ENCODE measurements around the gene LARP4B. TPM values are rescaled to one million over a fixed set of nuclear protein-coding genes. Genes with fewer than 3 reads are reported as not detected.
A peak's percentile ranks its signal among the peaks of the same experiment; 100 is the strongest.

LARP4B gene
- total RNA-seq, 2 donors from 2014 or later, result 130 to 242 TPM

DNA sequence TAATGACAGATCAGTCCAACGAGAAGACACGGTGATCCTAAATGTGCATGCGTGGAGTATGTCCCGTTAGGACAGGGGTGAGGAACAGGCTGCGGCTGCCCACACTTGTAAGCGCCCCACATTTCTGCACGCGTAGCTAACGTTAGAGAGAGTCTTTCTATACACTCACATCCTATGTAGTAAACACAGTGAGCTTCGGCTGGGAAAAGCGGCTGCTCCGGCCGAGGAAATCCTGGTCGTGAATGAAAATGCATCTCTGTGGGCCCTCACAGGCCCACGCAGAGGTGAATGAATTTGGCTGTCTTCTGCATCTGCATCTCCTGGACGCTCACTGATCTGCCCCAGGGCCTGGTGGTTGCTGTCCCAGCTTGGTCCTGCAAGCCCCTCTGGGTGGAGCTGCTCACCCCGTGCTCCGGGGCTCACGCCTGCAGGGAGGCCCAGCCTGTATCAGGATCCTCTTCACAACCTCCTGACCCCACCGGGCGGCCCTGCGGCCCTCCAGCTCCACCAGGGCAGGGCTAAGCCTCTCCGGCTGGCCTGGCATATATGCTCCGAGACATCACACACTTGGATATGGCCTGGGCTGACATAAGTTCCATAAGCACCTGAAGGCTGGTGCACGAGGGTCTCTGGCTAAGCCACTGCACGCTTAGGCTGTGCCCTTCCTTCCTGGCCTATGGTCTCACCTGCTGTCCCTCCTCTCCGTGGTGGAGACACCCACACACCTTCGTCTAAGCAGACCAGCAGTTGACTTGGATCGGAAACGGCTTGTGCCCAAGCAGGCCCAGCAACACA lies 124.1 kb downstream of the LARP4B start:
- ATAC-seq (peak in 1 of 2 donors; percentile 3), DNase-seq (ENCODE audit: low spot score) (no peak)
- Mint-ChIP-seq H3K27me3 (no peaks in the 10 kb centered on the region), H3K4me3 (no peak overlapping the region), H3K4me1 (ENCODE audit: low read depth in 2 of 2) (peaks cover 11 to 19% of the 10 kb centered on the region in 2 donors), H3K9me3 (no peaks in the 10 kb centered on the region), H3K27ac (no peak overlapping the region), H3K36me3 (peaks cover 17% of the 10 kb centered on the region)

- Mint-ChIP-seq H3K27me3 (no peaks in the 10 kb centered on the region), H3K36me3 (peaks cover 17% of the 10 kb centered on the region), H3K27ac (no peak overlapping the region), H3K4me3 (no peak overlapping the region), H3K4me1 (ENCODE audit: low read depth in 2 of 2) (peaks cover 11 to 21% of the 10 kb centered on the region in 2 donors), H3K9me3 (no peaks in the 10 kb centered on the region)
- DNase-seq (ENCODE audit: low spot score) (no peak), ATAC-seq (no peak)
These were observed 124.9 kb downstream of the LARP4B start for GRCh38 chr10:806451-807162.

GRCh38 chr10:805620-806305 lies 125.7 kb downstream of the LARP4B start:
- no peak overlapping the region for H3K27ac Mint-ChIP-seq
- no peaks in the 10 kb centered on the region for H3K27me3 Mint-ChIP-seq
- DNase-seq (ENCODE audit: low spot score) (no peak), ATAC-seq (no peak)
- peaks cover 11 to 23% of the 10 kb centered on the region in 2 donors for H3K4me1 Mint-ChIP-seq (ENCODE audit: low read depth in 2 of 2)
- H3K9me3 Mint-ChIP-seq, result no peaks in the 10 kb centered on the region
- H3K36me3 Mint-ChIP-seq, result peaks cover 17% of the 10 kb centered on the region
- no peak overlapping the region for H3K4me3 Mint-ChIP-seq

GRCh38 chr10:804787-805619 lies 126.5 kb downstream of the LARP4B start:
- Mint-ChIP-seq H3K4me3 (peak overlapping the region; percentile 25), H3K27ac (no peak overlapping the region), H3K9me3 (no peaks in the 10 kb centered on the region), H3K27me3 (no peaks in the 10 kb centered on the region), H3K4me1 (ENCODE audit: low read depth in 2 of 2) (peaks cover 11 to 23% of the 10 kb centered on the region in 2 donors), H3K36me3 (peaks cover 22% of the 10 kb centered on the region)
- ATAC-seq (no peak), DNase-seq (ENCODE audit: low spot score) (no peak)

DNA sequence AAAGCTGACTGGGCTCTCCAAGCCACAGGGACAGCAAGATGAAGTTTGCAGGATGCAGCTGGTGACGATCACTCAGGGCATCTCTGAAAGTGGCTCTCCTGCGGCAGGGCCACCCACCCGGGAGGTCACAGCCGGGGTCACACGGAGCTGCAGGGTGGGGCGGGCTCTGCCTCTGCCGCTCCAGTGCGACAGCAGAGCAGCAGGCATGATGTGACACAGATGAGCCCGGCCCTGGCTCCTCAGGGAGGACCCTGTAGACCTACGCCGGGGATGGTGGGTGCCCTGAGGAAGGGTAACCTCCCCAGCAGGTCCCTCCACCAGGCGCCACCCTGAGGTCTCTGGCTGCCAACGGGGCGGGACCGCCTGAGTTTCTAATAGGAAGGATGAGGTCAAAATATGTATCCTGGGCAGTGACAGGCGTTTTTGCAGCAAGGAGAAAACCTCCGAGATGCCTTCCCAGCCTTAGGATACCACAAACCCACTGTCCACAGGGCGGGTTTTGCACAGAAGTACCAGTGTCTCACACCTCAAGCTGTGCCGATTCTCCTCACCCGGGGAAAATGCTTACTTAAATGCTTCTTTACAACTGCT lies 127.2 kb downstream of the LARP4B start:
- Mint-ChIP-seq H3K27me3 (no peaks in the 10 kb centered on the region), H3K36me3 (peaks cover 29% of the 10 kb centered on the region), H3K9me3 (no peaks in the 10 kb centered on the region), H3K27ac (no peak overlapping the region), H3K4me3 (peak overlapping the region; percentile 25), H3K4me1 (ENCODE audit: low read depth in 2 of 2) (peaks cover 11 to 23% of the 10 kb centered on the region in 2 donors)
- DNase-seq (ENCODE audit: low spot score) (no peak), ATAC-seq (peak in 1 of 2 donors; percentile 36)

DNA sequence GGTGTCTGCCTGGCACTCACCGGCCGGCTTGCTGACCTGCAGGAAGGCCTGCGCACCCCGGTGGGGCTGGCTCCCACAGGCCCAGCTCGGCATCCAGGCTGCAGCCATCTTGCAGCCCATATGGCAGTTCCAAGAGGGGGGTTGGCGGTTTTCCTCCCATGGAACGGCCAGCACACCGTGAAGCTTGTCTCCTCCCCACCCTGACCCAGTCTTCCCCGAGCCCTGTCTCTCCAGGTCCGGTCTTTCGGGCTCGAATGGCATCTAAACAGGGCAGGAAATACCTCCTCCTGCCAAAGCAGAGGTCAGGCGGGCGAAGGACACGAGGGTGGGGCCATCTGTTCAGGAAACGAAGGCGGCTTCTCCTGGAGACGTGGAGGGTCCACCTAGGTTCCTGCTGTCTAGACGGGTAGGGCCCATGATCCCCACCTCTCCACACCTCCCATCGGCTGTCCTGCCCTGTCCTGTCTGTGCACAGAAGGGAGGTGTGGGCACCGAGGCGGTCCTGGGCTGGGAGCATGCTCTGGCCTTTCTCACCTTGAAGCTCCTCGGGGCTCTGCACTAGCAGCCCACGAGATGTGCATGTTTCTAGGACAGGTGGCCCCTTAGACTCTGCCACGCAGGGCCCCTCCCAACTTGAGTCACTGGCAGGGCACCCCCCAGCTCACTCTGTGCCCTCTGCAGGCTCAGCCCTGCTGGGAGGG lies 128.3 kb downstream of the LARP4B start:
- H3K27ac Mint-ChIP-seq, result no peak overlapping the region
- no peaks in the 10 kb centered on the region for H3K9me3 Mint-ChIP-seq
- peaks cover 11 to 22% of the 10 kb centered on the region in 2 donors for H3K4me1 Mint-ChIP-seq (ENCODE audit: low read depth in 2 of 2)
- H3K4me3 Mint-ChIP-seq, result no peak overlapping the region
- DNase-seq (ENCODE audit: low spot score) (no peak), ATAC-seq (peak in 1 of 2 donors; percentile 31)
- peaks cover 28% of the 10 kb centered on the region for H3K36me3 Mint-ChIP-seq
- H3K27me3 Mint-ChIP-seq, result no peaks in the 10 kb centered on the region

GRCh38 chr10:802506-802905 lies 129.0 kb downstream of the LARP4B start:
- Mint-ChIP-seq H3K27ac (no peak overlapping the region), H3K4me1 (ENCODE audit: low read depth in 2 of 2) (peaks cover 11 to 21% of the 10 kb centered on the region in 2 donors), H3K4me3 (no peak overlapping the region), H3K9me3 (no peaks in the 10 kb centered on the region), H3K27me3 (no peaks in the 10 kb centered on the region), H3K36me3 (peaks cover 32% of the 10 kb centered on the region)
- ATAC-seq (no peak), DNase-seq (ENCODE audit: low spot score) (no peak)

DNA sequence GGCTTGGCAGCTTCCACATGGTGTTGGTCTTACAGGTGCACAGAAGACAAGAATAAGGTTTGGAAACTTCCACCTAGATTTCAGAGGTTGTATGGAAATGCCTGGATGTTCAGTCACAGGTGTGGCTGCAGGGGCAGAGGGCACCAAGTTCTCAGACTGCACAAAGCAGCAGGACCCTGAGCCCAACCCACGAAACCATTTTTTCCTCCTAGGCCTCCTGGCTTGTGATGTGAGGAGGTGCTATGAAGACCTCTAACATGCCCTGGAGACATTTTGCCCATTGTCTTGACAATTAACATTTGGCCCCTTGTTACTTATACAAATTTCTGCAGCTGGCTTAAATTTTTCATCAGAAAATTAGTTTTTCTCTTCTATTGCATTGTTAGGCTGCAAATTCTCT lies 134.3 kb downstream of the LARP4B start:
- peaks cover 6% of the 10 kb centered on the region for H3K9me3 Mint-ChIP-seq
- DNase-seq (ENCODE audit: low spot score) (no peak), ATAC-seq (no peak)
- no peak overlapping the region for H3K27ac Mint-ChIP-seq
- H3K4me1 Mint-ChIP-seq (ENCODE audit: low read depth in 2 of 2), result peaks cover 0 to 4% of the 10 kb centered on the region in 2 donors
- H3K36me3 Mint-ChIP-seq, result peaks cover 37% of the 10 kb centered on the region
- no peak overlapping the region for H3K4me3 Mint-ChIP-seq
- H3K27me3 Mint-ChIP-seq, result no peaks in the 10 kb centered on the region

- DNase-seq (ENCODE audit: low spot score) (no peak), ATAC-seq (no peak)
- H3K4me1 Mint-ChIP-seq (ENCODE audit: low read depth in 2 of 2), result no peaks in the 10 kb centered on the region
- no peak overlapping the region for H3K27ac Mint-ChIP-seq
- peaks cover 6% of the 10 kb centered on the region for H3K9me3 Mint-ChIP-seq
- H3K36me3 Mint-ChIP-seq, result peaks cover 37% of the 10 kb centered on the region
- H3K27me3 Mint-ChIP-seq, result no peaks in the 10 kb centered on the region
- no peak overlapping the region for H3K4me3 Mint-ChIP-seq
These were observed 135.3 kb downstream of the LARP4B start for GRCh38 chr10:796233-796632.

DNA sequence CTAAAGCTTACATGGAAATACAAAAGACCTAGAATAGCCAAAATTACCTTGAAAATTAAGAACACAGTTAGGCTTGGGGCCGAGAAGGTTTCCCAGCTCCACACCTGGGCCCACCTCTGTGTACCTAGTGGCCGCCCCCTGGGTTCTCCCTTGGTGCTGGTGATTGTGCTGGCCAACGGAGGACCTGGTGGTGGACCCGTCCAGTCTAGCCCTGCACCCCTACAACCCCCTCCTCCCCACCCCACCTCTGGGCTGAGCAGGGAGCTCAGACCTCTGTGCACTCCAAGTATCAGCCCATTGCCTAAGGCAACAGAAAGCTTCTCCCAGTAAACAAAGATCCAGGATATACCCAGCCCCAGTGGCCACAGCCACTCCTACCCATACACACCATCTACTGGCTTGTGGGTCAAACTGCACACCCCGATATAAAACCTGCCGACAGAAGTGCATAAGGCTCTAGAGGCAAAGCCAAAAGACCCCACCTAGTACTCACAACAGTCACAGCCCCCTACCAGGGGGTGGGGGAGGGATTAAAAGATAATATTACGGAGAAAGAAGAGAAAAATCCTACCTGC lies 137.0 kb downstream of the LARP4B start:
- Mint-ChIP-seq H3K27me3 (no peaks in the 10 kb centered on the region), H3K27ac (no peak overlapping the region), H3K9me3 (peaks cover 6% of the 10 kb centered on the region), H3K4me1 (ENCODE audit: low read depth in 2 of 2) (no peaks in the 10 kb centered on the region), H3K36me3 (peaks cover 27% of the 10 kb centered on the region), H3K4me3 (no peak overlapping the region)
- ATAC-seq, result no peak
- no peak for DNase-seq (ENCODE audit: low spot score)

DNA sequence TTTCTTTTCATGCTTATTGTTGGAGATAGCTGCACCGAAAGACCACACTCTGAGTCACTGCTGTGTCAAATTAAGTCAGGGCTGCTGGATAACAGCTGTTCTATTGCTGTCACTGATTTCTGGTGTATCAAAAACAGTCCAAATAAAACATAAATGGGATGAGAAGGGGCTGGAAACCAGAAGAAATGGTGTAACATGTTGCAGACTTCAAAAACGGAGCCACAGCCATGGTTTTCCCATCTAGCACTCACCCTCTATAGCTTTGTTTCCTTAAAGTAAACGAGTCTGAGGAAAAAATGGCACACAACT lies 138.8 kb downstream of the LARP4B start:
- Mint-ChIP-seq H3K4me1 (ENCODE audit: low read depth in 2 of 2) (peaks cover 0 to 2% of the 10 kb centered on the region in 2 donors), H3K27ac (no peak overlapping the region), H3K4me3 (no peak overlapping the region), H3K9me3 (peaks cover 6% of the 10 kb centered on the region), H3K36me3 (peaks cover 13% of the 10 kb centered on the region), H3K27me3 (peaks cover 0 to 2% of the 10 kb centered on the region in 2 donors)
- ATAC-seq (no peak), DNase-seq (ENCODE audit: low spot score) (no peak)

DNA sequence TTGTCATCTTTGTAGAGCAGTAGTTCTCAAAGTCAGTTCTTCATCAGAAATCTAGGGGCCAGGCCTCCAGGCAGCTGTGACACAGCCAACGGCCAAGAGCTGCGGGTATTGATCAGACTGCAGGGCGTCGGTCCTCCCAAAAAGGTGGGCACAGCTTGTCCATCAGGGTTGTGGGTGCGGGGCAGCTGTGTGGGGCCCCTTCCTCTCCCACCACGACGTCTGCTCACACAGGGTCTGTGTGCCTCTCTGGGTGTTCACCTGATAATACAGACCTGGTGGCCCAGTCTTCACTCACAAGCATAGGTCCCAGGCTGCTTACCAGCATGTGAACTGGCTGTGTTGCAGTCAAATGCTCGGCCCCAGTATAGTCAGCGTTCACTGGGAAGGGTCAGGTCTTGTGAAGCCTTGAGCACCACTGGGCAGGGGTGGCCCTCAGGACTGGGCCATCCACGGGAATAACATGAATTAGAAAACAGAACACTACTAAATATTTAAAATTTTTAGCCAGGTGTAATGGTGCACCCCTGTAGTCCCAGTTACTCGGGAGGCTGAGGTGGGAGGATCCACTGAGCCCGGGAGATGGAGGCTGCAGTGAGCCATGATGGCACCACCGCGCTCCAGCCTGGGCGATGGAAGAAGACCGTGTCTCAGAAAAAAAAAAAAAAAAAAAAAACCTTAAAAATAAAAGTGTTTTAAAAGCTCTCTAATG lies 139.3 kb downstream of the LARP4B start:
- peaks cover 6% of the 10 kb centered on the region for H3K9me3 Mint-ChIP-seq
- no peak for DNase-seq (ENCODE audit: low spot score)
- no peak overlapping the region for H3K4me3 Mint-ChIP-seq
- no peak for ATAC-seq
- H3K27ac Mint-ChIP-seq, result no peak overlapping the region
- peaks cover 8% of the 10 kb centered on the region for H3K36me3 Mint-ChIP-seq
- H3K27me3 Mint-ChIP-seq, result peaks cover 0 to 2% of the 10 kb centered on the region in 2 donors
- peaks cover 0 to 2% of the 10 kb centered on the region in 2 donors for H3K4me1 Mint-ChIP-seq (ENCODE audit: low read depth in 2 of 2)

Data from natural killer cell treated with Interleukin-12 subunit alpha and Interleukin-12 subunit beta and Interleukin-15 and Interleukin-18, amount 100 ng/mL, for 72 hours (primary cell).